NCI-H1105 treated with DMSO at 0.1 percent for 48 hours (cell line): Measurements from ENCODE around the gene NR2C2.
"Not testable (repeated sequence)": the region's sequence is repeated elsewhere in the genome, so short reads cannot be mapped to it uniquely, and the experiment has no call there.

Experiments
- DNase-seq: peaks from one replicate; lab custom pipeline; 2025; lab: John Stamatoyannopoulos, UW

Gene NR2C2

DNA sequence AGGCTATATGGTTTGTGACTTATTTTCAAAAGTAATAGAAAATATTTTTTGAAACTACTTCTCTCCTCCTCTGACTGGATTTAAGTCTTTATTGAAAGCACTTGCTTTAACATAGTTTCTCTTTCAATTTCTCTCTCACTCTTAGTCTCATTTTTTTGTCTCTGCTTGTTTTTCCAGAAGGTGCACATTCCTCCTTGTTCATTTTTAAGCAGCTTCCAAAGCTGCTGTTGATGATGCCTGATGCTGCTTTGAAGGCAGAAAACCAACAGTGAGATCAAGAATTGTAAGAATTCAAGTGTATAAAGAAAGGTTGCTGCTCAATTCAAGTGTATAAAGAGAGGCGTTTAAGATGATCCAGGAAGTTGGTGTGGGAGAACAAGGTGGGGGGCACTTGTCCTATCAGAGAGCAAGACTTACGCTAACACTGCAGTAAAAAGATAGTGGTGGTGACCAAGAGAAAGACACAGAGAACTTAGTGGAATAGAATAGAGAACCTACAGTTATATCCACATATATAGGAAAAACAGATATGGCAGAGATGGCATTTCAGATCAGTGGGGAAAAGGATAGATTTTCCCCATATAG, 12.1 kb downstream of the NR2C2 start:
- no peak for DNase-seq

- no peak for DNase-seq
These were observed 15.4 kb downstream of the NR2C2 start for GRCh38 chr3:14962762-14963161.

DNA sequence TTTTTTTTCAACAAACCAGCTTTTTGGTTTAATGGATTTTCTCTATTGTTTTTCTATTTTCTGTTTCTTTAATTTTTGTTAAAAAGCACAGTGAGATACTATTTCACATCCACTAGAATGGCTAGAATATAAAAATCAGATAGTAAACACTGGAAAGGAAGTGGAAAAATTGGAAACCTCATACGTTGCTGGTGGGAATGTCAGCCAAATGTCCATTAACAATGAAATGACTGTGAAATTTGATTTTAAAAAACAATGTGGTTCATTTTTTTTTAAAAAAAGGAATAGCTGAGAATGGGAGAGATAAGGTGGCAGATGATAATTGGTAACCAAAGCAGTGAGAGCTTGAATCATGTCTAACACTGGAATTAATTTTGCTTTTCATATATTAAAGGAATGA, 19.9 kb downstream of the NR2C2 start:
- no peak for DNase-seq

DNA sequence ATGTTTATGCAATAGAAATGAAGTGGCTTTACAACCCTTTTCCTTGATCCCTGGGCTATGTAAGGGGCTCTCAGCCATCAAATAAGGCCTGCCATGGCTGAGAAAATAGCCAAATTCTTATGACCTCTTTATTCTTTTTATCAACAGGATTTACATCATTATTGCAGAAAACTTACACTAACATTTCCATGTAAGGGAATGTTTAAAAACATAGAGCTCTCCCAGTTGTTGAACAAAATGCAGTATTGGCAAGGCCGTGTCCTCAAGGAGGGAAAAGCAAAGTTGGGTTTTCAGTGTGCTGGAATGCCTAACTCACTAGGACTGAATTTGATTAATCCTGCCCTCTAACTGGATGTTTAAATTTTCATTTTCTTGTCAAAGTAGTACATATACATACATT, 22.3 kb downstream of the NR2C2 start:
- no peak for DNase-seq

- no peak for DNase-seq
These were observed 28.9 kb downstream of the NR2C2 start for GRCh38 chr3:14976317-14976716.

- DNase-seq: no peak
These were observed 33.3 kb downstream of the NR2C2 start for GRCh38 chr3:14980689-14981088.

GRCh38 chr3:14984581-14985113, 37.3 kb downstream of the NR2C2 start:
- no peak for DNase-seq

GRCh38 chr3:14988988-14989394, 41.6 kb downstream of the NR2C2 start:
- DNase-seq: no peak

GRCh38 chr3:14989943-14990779, 42.8 kb downstream of the NR2C2 start:
- DNase-seq: no peak

GRCh38 chr3:14990780-14991148, 43.4 kb downstream of the NR2C2 start:
- no peak for DNase-seq

DNA sequence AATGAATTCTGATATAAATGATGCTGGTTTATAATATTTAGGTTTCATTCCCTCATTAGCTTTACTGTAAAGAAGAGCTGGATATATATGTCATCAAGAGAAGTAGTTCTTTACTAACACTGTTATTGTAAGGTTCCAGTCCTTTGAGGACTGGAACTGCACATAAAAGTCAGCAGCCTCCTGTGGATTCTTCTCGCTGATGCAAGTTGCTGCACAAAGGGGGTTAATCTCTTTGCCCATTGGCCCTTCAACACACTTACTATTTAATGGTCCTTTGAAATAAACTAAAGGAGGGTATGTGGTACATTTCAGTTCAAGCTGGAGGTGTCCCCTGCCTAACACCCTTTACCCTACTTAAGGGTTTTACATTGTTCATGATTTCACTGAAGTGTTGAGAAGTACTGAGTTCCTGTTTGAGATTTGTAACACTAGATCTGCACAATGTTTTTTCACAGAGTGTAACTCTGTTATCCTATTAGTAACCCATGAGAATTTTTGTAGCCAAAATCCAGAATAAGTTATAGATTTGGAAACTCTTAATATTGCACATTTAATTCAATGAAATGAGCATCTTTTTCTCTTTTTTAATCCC, 43.9 kb downstream of the NR2C2 start:
- no peak for DNase-seq

DNA sequence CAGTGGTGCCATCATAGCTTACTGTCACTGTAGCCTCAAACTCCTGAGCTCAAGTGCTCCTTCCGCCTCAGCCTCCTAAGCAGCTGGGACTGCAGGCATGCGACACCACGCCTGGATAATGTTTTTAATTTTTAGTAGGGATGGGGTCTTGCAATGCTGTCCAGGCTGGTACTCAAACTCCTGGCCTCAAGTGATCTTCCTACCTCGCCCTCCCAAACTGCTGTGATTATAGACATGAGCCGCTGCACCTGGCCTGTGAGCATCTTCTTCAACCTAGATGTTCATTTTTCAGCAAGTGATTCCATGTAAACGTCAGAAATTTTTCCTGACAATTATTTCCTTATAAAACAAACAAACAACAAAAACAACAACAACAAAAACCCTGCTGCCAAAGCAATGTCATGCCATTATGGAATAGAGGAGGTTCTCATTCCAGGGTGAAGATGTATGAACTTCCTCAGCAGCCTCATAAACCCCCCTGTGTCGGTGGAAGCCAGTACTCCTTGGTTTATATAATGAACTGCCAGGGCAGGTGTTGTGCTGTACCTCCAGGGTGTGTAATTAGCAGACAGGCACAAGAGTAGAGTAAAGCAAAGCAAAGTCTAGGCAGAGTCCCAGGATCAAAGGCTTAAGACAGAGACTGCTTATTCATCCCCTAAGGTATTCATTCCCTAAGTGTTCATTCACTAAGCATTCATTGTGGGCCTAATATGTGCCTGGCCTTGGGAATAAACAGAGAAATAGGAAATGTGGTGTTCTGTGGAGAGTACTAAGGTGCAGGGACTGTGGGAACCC, 44.6 kb downstream of the NR2C2 start:
- no peak for DNase-seq

- no peak for DNase-seq
These were observed 50.6 kb downstream of the NR2C2 start for GRCh38 chr3:14997941-14998340.

DNA sequence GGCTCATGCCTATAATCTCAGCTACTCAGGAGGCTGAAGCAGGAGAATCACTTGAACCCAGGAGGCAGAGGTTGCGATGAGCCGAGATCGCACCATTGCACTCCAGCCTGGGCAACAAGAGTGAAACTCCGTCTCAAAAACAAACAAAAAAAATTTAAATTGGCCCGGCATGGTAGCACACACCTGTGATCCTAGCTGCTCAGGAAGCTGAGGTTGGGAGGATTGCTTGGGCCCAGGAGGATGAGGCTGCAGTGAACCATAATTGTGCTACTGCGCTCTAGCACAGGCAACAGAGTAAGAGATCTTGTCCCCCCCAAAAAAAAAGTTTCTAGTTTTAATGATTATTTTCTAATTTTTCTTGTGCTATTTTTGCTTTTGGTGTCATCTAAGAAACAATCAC, 51.8 kb downstream of the NR2C2 start:
- not testable (repeated sequence) for DNase-seq

DNA sequence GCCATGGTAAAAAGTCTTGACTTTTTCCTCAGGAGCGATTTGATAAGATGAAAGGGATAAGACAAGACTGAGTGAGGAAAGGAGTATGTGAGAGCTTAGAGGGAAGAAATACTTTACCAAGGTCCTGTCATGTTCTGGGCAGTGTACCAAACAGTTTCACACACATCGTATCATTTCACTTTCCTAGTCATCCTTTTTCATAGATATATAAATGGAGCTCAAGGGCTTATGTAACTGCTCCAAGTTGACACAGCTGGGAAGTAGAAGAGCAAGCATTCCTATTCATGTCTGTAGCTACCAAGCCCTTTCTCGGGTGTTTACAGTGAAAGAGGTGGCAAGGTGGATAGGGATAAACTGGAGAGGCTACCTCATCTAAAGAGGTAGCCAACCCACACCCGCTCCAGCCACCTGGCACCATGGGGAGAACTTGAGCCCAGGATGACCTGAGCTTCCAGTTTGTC, 60.3 kb downstream of the NR2C2 start:
- no peak for DNase-seq

DNA sequence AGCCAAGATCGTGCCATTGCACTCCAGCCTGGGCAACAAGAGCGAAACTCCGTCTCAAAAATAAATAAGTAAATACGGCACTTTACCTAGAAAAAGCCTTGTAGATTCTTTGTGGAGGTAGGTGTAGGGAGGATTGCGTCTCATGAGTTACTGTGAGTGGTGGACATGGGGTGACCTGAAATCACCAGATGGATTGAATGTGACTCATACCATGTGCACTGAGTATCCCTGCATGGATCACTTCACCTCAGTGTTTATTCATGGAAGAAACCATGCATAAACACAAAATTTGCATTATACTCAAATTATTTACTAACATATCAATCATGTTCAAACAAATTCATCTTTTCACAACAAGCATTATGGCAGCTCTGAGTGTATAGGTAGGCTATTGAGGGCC, 61.8 kb downstream of the NR2C2 start:
- no peak for DNase-seq

- DNase-seq: no peak
These were observed 63.3 kb downstream of the NR2C2 start for GRCh38 chr3:15010664-15011063.

- DNase-seq: no peak
These were observed 63.8 kb downstream of the NR2C2 start for GRCh38 chr3:15011174-15011573.

DNA sequence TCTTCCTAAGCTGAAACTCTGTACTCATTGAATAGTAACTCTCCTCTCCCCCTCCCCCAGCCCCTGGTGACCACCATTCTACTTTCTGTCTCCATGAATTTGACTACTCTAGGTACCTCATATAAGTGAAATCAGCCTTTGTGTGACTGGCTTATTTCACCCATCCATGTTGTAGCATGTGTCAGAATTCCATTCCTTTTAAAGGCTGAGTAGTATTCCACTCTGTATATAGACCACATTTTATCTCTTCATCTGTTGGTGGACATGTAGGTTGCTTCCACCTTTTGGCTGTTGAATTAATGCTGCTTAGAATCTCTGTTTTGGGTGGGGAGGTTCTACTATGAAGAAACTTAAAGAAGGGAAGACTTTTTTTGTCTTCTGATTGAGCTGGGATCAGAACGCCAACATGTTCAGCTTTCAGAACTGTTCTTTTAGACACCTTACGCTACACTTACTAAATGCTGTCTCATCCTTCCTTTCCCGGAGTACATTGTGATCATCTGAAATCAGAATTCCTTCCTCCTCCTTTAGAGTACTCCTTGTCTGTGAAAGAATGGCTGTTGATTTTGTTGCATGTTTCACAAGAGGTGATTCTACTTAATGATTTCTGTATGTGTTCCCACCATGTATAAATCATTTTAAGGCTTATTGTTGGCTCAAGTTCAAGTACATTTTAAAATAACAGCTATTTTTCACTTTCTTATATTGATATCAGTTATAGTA, 67.4 kb downstream of the NR2C2 start:
- no peak for DNase-seq

- DNase-seq: no peak
These were observed 68.1 kb downstream of the NR2C2 start for GRCh38 chr3:15015456-15015855.

- no peak for DNase-seq
These were observed 69.8 kb downstream of the NR2C2 start for GRCh38 chr3:15017191-15017590.

DNA sequence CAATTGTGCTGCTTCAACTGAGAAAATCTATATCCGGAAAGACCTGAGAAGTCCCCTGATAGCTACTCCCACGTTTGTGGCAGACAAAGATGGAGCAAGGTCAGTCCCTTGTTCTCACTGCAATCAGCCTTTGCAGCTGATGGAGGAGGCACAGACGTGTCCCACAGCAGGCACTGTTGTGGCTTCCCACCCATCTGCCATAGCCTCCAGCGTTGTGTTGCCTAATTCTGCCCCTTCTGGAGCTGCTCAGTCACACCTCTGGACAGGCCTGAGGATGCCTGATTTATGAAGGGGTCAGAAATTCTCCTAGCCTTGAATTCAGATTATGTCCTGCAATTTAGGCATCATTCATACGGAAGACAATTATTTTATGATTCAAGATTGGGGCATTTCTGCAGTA, 75.9 kb downstream of the NR2C2 start:
- no peak for DNase-seq
